GM23338 (cell line): ENCODE data around the gene ZNF821.

Source experiments
- CREB1 ChIP-seq: fragments of 250-450 bp; sonication (Bioruptor Pico); IDR thresholded peaks from 2 replicates; pipeline ENCODE4 v1.5.0; 2020; ENCODE audit warnings: low read depth, mild to moderate bottlenecking, moderate library complexity
- EZH2 ChIP-seq: fragments of 200-600 bp; sonication (generic); IDR thresholded peaks from one replicate; pipeline ENCODE4 v1.8.0; 2017; ENCODE audit warnings: antibody characterized with exemption, mild to moderate bottlenecking, low read depth; ENCODE audit not compliant: unreplicated experiment
- EZH2phosphoT487 ChIP-seq: fragments of 200-600 bp; sonication (generic); IDR thresholded peaks from one replicate; pipeline ENCODE4 v1.8.1; 2018; ENCODE audit warnings: antibody characterized with exemption; ENCODE audit not compliant: unreplicated experiment
- POLR2AphosphoS5 ChIP-seq: IDR thresholded peaks from 2 replicates; pipeline ENCODE4 v1.6.1; 2016; ENCODE audit warnings: antibody characterized with exemption, low read depth
- ZNF331 ChIP-seq: fragments of 250-450 bp; sonication (Bioruptor Pico); IDR thresholded peaks from 2 replicates; pipeline ENCODE4 v1.5.0; 2020; ENCODE audit warnings: low read depth, mild to moderate bottlenecking, moderate library complexity
- TF ChIP-seq, protein P1 (sequence below), 2 experiments: fragments of 200-600 bp in 1 of 2; sonication (generic) in 1 of 2; conservative IDR thresholded peaks; 2 replicates each; pipeline versions ENCODE4 v1.5.1 to v1.6.1; 2016 to 2017; ENCODE audit warnings: antibody characterized with exemption in 2 of 2, low read depth in 2 of 2, mild to moderate bottlenecking in 2 of 2, moderate library complexity in 1 of 2

GRCh38 chr16:71855937-71856662 is 27.9 kb downstream of the ZNF821 start:
- TF ChIP-seq CREB1 (CRISPR knock-in tag) (no peak), POLR2AphosphoS5 (no peak), EZH2 (no peak), ZNF331 (CRISPR knock-in tag) (no peak), EZH2phosphoT487 (no peak)
- TF ChIP-seq, protein P1, sequence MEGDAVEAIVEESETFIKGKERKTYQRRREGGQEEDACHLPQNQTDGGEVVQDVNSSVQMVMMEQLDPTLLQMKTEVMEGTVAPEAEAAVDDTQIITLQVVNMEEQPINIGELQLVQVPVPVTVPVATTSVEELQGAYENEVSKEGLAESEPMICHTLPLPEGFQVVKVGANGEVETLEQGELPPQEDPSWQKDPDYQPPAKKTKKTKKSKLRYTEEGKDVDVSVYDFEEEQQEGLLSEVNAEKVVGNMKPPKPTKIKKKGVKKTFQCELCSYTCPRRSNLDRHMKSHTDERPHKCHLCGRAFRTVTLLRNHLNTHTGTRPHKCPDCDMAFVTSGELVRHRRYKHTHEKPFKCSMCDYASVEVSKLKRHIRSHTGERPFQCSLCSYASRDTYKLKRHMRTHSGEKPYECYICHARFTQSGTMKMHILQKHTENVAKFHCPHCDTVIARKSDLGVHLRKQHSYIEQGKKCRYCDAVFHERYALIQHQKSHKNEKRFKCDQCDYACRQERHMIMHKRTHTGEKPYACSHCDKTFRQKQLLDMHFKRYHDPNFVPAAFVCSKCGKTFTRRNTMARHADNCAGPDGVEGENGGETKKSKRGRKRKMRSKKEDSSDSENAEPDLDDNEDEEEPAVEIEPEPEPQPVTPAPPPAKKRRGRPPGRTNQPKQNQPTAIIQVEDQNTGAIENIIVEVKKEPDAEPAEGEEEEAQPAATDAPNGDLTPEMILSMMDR (conservative IDR thresholded peaks at IDR 0.05; ENCODE audit: low read depth in 2 of 2): no peak
